Body of pancreas (tissue), 4 donors: ENCODE measurements around the gene MIOX. TPM values are rescaled to one million over a fixed set of nuclear protein-coding genes. Genes with fewer than 3 reads are reported as not detected.

Source experiments
- ATAC-seq: fragments of 150-250 bp; one replicate; pipeline ENCODE4 v1.9.1; 2016
- DNase-seq, 4 donors: peaks; one replicate each; pipeline ENCODE4 v3.0.0-alpha.2; 2019
- H3K27ac ChIP-seq, 4 donors: fragments of 200-600 bp; sonication (generic); 1 replicate in 3 of 4; 2 replicates in 1 of 4; pipeline versions ENCODE4 v1.5.1 to v1.6.1; 2016 to 2019; ENCODE audit warnings: mild to moderate bottlenecking in 1 of 4, mixed read lengths in 1 of 4, moderate library complexity in 1 of 4
- H3K27me3 ChIP-seq, 2 donors: fragments of 200-600 bp; sonication (generic); one replicate each; pipeline ENCODE4 v1.6.0; 2016; ENCODE audit warnings: mild to moderate bottlenecking in 1 of 2
- H3K36me3 ChIP-seq, 2 donors: fragments of 200-600 bp; sonication (generic); replicated peaks in 1 of 2; 2 replicates each; pipeline ENCODE4 v1.5.1; 2016; ENCODE audit warnings: low read depth in 2 of 2; ENCODE audit not compliant: insufficient read depth in 1 of 2
- H3K4me1 ChIP-seq: fragments of 200-600 bp; sonication (generic); one replicate; pipeline ENCODE4 v1.6.0; 2016
- H3K4me3 ChIP-seq, 2 donors: fragments of 200-600 bp; sonication (generic); 1 replicate in 1 of 2; 2 replicates in 1 of 2; pipeline ENCODE4 v1.5.1; 2016 to 2019
- H3K9me3 ChIP-seq, 3 donors: fragments of 200-600 bp; sonication (generic); 1 replicate in 2 of 3; 2 replicates in 1 of 3; pipeline ENCODE4 v1.5.1; 2016
- POLR2A ChIP-seq, 3 donors: fragments of 450-650 bp; IDR thresholded peaks; one replicate each; pipeline ENCODE4 v1.6.1; 2016; ENCODE audit warnings: antibody characterized with exemption in 3 of 3, mild to moderate bottlenecking in 2 of 3
- WGBS, 2 donors: methylation state at CpG; one replicate each; pipeline ENCODE4 v1.1.5; 2017; 5-methylcytosine and 5-hydroxymethylcytosine counted together
- intact Hi-C: fragments of 100-400 bp; cut with DNase I; formaldehyde crosslinking; loops from one replicate; pipeline ENCODE4 v1.15.1; 2023
- total RNA-seq, 2 donors: library from RNA; depleted of rRNA; stranded (reverse); fragments of >200 nt; gene quantifications; one replicate each; pipeline ENCODE4 v1.1.0, GENCODE V29; 2016
- TF ChIP-seq, protein P1 (sequence below), 7 experiments: fragments of 450-650 bp in 4 of 7; fragments of 200-600 bp in 3 of 7; sonication (generic) in 3 of 7; IDR thresholded peaks; one replicate each; pipeline ENCODE4 v1.5.1; 2016 to 2019; ENCODE audit warnings: antibody characterized with exemption in 7 of 7

Gene MIOX
- total RNA-seq, 2 donors from 2014 or later, result not detected

DNA sequence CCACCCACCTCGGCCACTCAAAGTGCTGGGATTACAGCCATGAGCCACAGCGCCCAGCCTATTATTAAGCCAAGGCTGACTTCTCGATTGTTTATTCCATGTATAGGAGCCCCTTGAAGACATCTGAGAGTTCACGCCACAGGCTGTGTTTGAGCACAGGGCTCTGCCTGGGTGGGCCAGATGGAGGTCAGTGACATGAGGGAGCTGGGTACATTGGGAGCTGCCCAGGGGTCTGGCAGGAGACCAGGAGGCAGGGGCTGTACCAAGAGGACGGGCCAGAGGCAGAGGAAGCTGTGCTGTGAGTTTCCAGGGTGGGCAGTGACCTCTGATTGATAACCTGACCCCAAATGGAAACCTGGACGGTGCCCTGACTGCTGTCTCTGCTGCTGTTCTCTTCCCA is 15.4 kb downstream of the MIOX start:
- 84 to 86% methylated on average over 4 to 6 of the region's 6 CpGs for WGBS, 2 donors
- Histone ChIP-seq H3K4me1 (peaks cover 38% of the 10 kb centered on the region), H3K9me3 (no peaks in the 10 kb centered on the region), H3K27me3 (no peaks in the 10 kb centered on the region), H3K36me3 (peaks cover 0 to 2% of the 10 kb centered on the region in 2 donors), H3K27ac (no peak overlapping the region), H3K4me3 (no peak overlapping the region)
- intact Hi-C loops, result loop anchor here (5.0 to 10.0 kb wide), 2 partner anchors 35 to 257 kb away; partner anchors contain the start of gene TUBGCP6
- TF ChIP-seq, protein P1, sequence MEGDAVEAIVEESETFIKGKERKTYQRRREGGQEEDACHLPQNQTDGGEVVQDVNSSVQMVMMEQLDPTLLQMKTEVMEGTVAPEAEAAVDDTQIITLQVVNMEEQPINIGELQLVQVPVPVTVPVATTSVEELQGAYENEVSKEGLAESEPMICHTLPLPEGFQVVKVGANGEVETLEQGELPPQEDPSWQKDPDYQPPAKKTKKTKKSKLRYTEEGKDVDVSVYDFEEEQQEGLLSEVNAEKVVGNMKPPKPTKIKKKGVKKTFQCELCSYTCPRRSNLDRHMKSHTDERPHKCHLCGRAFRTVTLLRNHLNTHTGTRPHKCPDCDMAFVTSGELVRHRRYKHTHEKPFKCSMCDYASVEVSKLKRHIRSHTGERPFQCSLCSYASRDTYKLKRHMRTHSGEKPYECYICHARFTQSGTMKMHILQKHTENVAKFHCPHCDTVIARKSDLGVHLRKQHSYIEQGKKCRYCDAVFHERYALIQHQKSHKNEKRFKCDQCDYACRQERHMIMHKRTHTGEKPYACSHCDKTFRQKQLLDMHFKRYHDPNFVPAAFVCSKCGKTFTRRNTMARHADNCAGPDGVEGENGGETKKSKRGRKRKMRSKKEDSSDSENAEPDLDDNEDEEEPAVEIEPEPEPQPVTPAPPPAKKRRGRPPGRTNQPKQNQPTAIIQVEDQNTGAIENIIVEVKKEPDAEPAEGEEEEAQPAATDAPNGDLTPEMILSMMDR (IDR thresholded peaks at IDR 0.05), result no peak
- DNase-seq (no peak), ATAC-seq (no peak)

DNA sequence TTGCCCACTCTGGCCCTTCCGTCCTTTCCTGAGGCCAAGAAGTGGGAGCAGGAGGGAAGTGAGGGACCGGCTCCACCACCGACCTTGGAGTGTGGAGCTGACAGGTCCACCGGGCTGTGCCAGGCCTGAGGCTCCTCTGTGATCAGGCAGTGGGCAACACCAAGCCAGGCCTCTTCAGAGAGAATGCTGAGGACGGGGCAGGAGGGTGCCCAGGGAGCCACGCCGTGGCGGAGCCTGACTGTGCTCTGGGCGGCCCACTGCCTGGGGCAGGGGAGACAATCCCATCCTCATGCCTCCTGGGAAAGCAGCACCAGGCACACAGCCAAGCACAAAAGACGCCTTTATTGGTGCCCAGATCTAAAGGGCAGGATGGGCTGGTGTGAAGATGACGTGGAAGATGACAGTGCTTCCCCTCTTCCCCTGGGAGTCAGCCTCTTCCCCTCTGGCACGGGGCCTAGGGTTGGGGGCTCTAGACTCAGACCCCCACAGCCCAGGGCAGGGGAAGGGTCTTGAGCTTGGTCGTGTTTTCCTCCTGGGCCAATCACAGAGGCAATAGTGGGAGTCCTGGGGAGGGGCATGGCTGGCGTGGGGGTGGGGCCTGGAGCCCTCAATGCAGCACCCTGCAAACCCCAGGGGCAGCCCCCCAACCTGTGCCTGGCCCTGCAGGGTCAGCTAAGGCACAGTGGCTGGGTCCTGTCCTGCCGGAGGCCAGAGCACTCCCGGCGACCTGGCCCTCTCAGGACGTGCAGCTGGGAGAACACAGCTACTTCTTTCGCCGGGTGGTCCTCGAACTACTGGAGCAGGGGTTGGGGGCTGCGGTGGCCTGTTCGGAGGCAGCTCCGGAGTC is 16.2 kb downstream of the MIOX start:
- Histone ChIP-seq H3K4me1 (peaks cover 38% of the 10 kb centered on the region), H3K36me3 (peaks cover 0 to 2% of the 10 kb centered on the region in 2 donors), H3K27ac (no peak overlapping the region), H3K27me3 (no peaks in the 10 kb centered on the region), H3K4me3 (no peak overlapping the region), H3K9me3 (no peaks in the 10 kb centered on the region)
- TF ChIP-seq, protein P1 (IDR thresholded peaks at IDR 0.05), result no peak
- no peak for TF ChIP-seq POLR2A (IDR thresholded peaks at IDR 0.05)
- WGBS, 2 donors, result 82 to 87% methylated on average over 16 to 21 of the region's 24 CpGs
- no peak for ATAC-seq
- intact Hi-C loops, result loop anchor here (5.0 to 10.0 kb wide), 2 partner anchors 36 to 258 kb away; partner anchors contain the start of gene TUBGCP6
- DNase-seq, result peak in 1 of 4 donors; percentile 16

DNA sequence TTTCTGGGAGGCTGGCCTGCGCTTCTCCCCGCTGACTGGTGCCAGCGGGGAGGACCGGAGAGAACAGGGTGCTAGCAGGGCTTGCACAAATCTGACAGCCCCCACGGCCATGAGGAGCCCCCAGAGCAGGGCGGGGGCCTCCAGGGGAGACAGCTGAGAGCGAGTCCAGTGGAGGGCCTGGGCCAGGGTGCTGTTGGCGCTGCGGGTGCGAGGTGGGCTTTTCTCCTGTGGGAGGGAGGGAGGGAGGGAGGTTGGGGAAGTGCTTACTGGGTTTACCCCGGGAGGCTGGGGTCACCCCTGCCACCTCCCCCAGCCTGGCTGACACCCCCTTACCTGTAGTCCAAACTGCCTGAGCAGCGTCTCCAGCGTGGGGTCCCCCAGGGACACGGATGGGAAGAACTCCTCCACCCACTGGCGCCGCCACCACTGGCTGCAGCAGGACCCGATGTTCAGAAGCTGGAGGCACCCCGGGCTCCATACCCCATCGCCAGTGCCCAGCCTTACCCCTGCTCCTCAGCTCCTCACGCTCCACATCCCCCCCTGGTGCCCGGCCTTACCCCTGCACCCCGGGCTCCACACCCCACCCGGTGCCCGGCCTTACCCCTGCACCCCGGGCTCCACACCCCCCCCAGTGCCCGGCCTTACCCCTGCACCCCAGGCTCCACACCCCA is 17.0 kb downstream of the MIOX start:
- Histone ChIP-seq H3K27me3 (no peaks in the 10 kb centered on the region), H3K36me3 (peaks cover 0 to 2% of the 10 kb centered on the region in 2 donors), H3K27ac (no peak overlapping the region), H3K4me1 (peaks cover 32% of the 10 kb centered on the region), H3K4me3 (no peak overlapping the region), H3K9me3 (no peaks in the 10 kb centered on the region)
- DNase-seq (peak in 1 of 4 donors; percentile 30), ATAC-seq (no peak)
- TF ChIP-seq, protein P1 (IDR thresholded peaks at IDR 0.05), result no peak
- no peak for TF ChIP-seq POLR2A (IDR thresholded peaks at IDR 0.05)
- 88 to 90% methylated on average over 20 to 26 of the region's 26 CpGs for WGBS, 2 donors
- intact Hi-C loops, result loop anchor here (5.0 to 10.0 kb wide), 2 partner anchors 36 to 259 kb away; partner anchors contain the start of gene TUBGCP6

DNA sequence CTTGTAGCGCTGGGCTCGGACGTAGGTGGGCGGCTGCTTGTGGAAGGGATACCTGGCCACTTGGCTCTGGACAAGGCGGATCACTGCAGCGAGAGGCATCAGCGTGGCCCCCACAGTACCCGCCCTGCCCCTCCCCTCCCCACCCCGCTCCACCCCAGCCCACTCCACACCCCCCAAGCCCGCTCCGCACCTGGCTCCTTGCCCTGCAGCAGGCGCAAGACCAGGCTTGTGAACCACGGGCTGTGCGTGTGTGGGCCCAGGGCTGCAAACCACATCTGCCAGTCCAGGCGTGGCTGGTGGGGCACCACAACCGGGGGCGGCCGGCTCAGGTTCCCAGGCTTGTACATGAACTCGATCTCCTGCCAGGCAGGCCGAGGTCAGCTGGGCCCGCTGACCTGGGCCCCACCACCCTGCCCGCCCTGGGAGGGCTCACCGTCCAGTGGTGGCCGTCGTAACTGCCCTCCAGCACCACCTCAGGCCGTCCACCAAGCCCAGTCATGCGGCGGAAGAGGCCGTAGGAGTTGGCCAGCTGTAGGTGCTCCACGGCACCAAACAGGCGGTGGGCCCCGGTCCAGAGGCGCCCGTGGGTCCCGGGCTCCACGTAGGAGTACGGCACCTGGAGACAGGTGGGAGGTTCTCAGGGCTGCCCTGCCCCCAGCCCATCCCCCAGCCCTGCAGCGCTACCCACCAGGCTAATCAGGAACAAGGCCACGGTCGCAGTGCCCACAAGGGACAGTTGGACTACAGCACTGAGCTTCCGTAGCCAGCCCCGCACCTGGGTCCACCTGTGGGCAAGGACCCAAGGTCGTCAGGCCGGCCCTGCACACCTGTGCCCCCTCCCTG is 17.9 kb downstream of the MIOX start:
- DNase-seq, result peak; percentile 55 to 91 (median 86)
- WGBS, 2 donors, result 56% methylated on average over 33 of the region's 44 CpGs; no CpG with 5 or more reads in 1 of the 2 donors
- ATAC-seq, result no peak
- Histone ChIP-seq H3K4me3 (no peak overlapping the region), H3K36me3 (peaks cover 0 to 2% of the 10 kb centered on the region in 2 donors), H3K27ac (peak overlapping the region; percentile 80 to 89 (median 83)), H3K27me3 (no peaks in the 10 kb centered on the region), H3K4me1 (peaks cover 38% of the 10 kb centered on the region), H3K9me3 (no peaks in the 10 kb centered on the region)
- intact Hi-C loops, result loop anchor here (5.0 to 10.0 kb wide), 2 partner anchors 37 to 260 kb away; partner anchors contain the start of gene TUBGCP6
- no peak for TF ChIP-seq POLR2A (IDR thresholded peaks at IDR 0.05)
- TF ChIP-seq, protein P1 (IDR thresholded peaks at IDR 0.05), result no peak
